ENCODE results near the gene TMEM109. TPM values are rescaled to one million over a fixed set of nuclear protein-coding genes. Genes with fewer than 3 reads are reported as not detected.

Gene TMEM109
- total RNA-seq, 2 experiments from 2014 or later, result 27.8 to 32.9 TPM

DNA sequence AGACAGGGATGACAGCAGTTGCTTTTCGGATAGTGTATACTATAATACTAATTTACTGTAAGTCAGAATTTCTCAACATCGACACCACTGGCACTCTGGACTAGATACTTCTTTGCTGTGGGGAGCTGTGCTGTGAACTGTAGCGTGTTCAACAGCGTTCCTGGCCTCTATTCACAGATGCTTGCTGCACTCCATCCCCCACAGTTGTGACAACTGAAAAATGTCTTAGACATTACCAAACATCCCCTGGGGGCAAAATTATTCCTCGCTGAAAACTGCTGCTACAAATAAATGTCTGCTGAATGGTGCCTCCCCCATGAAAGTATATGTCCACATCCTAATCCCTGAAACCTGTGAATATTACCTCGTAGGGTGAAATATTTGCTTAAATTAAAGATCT lies 45.5 kb downstream of the TMEM109 start:
- no peak overlapping the region for H3K27ac ChIP-seq (ENCODE audit: low read depth in 1 of 2, low read length in 2 of 2)
- DNase-seq (no peak), ATAC-seq (ENCODE audit: poor library complexity) (no peak)
- CTCF ChIA-PET, result interaction anchor here (0.8 kb wide), 1 partner anchor 79 kb away, joined by 4 read pairs; no protein-coding TSS in a partner anchor
- Mint-ChIP-seq H3K27ac (no peak overlapping the region), H3K27me3 (no peaks in the 10 kb centered on the region), H3K36me3 (ENCODE audit: low read depth) (no peaks in the 10 kb centered on the region), H3K4me3 (no peak overlapping the region), H3K9me3 (no peaks in the 10 kb centered on the region), H3K4me1 (ENCODE audit: low read depth) (peaks cover 5% of the 10 kb centered on the region)
- H3K9me3 ChIP-seq (ENCODE audit: control insufficient read depth in 1 of 2, insufficient read depth in 1 of 2, low read length in 2 of 2), result no peaks in the 10 kb centered on the region
- H3K27me3 ChIP-seq (ENCODE audit: control insufficient read depth in 1 of 2, insufficient read depth in 2 of 2, low read length in 2 of 2), result no peaks in the 10 kb centered on the region
- H3K36me3 ChIP-seq (ENCODE audit: insufficient read depth, low read length), result no peaks in the 10 kb centered on the region
- POLR2A ChIA-PET, result no interaction called here
- H3K4me1 ChIP-seq (ENCODE audit: insufficient read depth, low read length), result no peaks in the 10 kb centered on the region
- TF ChIP-seq, protein P1, sequence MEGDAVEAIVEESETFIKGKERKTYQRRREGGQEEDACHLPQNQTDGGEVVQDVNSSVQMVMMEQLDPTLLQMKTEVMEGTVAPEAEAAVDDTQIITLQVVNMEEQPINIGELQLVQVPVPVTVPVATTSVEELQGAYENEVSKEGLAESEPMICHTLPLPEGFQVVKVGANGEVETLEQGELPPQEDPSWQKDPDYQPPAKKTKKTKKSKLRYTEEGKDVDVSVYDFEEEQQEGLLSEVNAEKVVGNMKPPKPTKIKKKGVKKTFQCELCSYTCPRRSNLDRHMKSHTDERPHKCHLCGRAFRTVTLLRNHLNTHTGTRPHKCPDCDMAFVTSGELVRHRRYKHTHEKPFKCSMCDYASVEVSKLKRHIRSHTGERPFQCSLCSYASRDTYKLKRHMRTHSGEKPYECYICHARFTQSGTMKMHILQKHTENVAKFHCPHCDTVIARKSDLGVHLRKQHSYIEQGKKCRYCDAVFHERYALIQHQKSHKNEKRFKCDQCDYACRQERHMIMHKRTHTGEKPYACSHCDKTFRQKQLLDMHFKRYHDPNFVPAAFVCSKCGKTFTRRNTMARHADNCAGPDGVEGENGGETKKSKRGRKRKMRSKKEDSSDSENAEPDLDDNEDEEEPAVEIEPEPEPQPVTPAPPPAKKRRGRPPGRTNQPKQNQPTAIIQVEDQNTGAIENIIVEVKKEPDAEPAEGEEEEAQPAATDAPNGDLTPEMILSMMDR (IDR thresholded peaks at IDR 0.05), result no peak
- intact Hi-C loops (cut with DNase I, micrococcal nuclease), result no loop called here
- H3K4me3 ChIP-seq (ENCODE audit: low read length), result no peak overlapping the region

DNA sequence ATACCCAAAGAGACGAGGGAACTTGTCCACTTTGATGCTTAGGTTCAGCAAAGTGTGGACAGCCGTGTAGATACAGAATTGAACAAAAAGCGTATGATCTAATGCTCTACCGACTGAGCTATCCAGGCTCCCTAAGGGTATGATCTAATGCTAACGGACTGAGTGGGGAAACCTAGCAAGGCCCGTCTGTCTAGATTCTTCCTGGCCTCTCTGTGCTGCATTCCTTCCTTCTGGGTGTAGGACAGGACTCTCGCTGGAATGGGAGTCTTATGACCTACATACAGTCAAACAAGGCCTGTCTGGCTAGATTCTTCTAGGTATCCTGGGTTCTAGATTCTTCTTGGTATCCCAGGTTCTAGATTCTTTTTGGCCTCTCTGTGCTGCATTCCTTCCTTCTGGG lies 46.4 kb downstream of the TMEM109 start:
- no peak overlapping the region for H3K27ac Mint-ChIP-seq
- Histone ChIP-seq H3K4me3 (ENCODE audit: low read length) (no peak overlapping the region), H3K4me1 (ENCODE audit: insufficient read depth, low read length) (no peaks in the 10 kb centered on the region), H3K27me3 (ENCODE audit: control insufficient read depth in 1 of 2, insufficient read depth in 2 of 2, low read length in 2 of 2) (no peaks in the 10 kb centered on the region), H3K27ac (ENCODE audit: low read depth in 1 of 2, low read length in 2 of 2) (no peak overlapping the region), H3K36me3 (ENCODE audit: insufficient read depth, low read length) (no peaks in the 10 kb centered on the region), H3K9me3 (ENCODE audit: control insufficient read depth in 1 of 2, insufficient read depth in 1 of 2, low read length in 2 of 2) (no peaks in the 10 kb centered on the region)
- ChIA-PET CTCF (interaction anchor here (0.8 to 1.5 kb wide), 2 partner anchors 11 to 78 kb away, joined by 3 to 4 read pairs; no protein-coding TSS in a partner anchor), POLR2A (no interaction called here)
- peaks cover 5% of the 10 kb centered on the region for H3K4me1 Mint-ChIP-seq (ENCODE audit: low read depth)
- no peaks in the 10 kb centered on the region for H3K27me3 Mint-ChIP-seq
- intact Hi-C loops (cut with DNase I, micrococcal nuclease), result no loop called here
- H3K36me3 Mint-ChIP-seq (ENCODE audit: low read depth), result no peaks in the 10 kb centered on the region
- TF ChIP-seq, protein P1 (IDR thresholded peaks at IDR 0.05), result no peak
- no peak for ATAC-seq (ENCODE audit: poor library complexity)
- no peak for DNase-seq
- H3K9me3 Mint-ChIP-seq, result no peaks in the 10 kb centered on the region
- H3K4me3 Mint-ChIP-seq, result no peak overlapping the region

DNA sequence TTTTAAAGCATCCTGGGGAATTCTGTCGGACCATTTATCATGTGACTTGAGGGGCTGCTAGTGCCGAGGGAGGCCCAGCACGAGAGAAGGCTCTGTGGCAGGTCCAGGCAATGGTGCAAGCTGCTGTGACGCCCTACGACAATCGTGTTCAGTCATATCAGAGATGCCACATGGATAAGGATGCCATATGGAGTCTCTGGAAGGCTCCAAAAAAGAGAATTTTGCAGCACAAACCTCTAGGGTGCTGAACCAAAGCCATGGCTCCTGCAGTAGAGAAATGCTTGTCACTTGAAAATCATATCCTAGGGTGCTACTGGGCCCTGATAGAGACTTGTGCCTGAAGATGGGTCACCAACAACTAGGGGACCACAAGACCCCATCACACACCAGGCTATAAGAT lies 50.8 kb downstream of the TMEM109 start:
- Histone ChIP-seq H3K27ac (ENCODE audit: low read depth in 1 of 2, low read length in 2 of 2) (no peak overlapping the region), H3K36me3 (ENCODE audit: insufficient read depth, low read length) (no peaks in the 10 kb centered on the region), H3K4me1 (ENCODE audit: insufficient read depth, low read length) (peaks cover under 1% of the 10 kb centered on the region), H3K9me3 (ENCODE audit: control insufficient read depth in 1 of 2, insufficient read depth in 1 of 2, low read length in 2 of 2) (no peaks in the 10 kb centered on the region), H3K27me3 (ENCODE audit: control insufficient read depth in 1 of 2, insufficient read depth in 2 of 2, low read length in 2 of 2) (no peaks in the 10 kb centered on the region), H3K4me3 (ENCODE audit: low read length) (no peak overlapping the region)
- Mint-ChIP-seq H3K9me3 (no peaks in the 10 kb centered on the region), H3K27ac (no peak overlapping the region), H3K27me3 (no peaks in the 10 kb centered on the region), H3K4me1 (ENCODE audit: low read depth) (no peaks in the 10 kb centered on the region), H3K36me3 (ENCODE audit: low read depth) (no peaks in the 10 kb centered on the region), H3K4me3 (no peak overlapping the region)
- ChIA-PET CTCF (no interaction called here), POLR2A (interaction anchor here (0.6 kb wide), 1 partner anchor 43 kb away, joined by 3 read pairs; no protein-coding TSS in a partner anchor)
- ATAC-seq (ENCODE audit: poor library complexity), result no peak
- intact Hi-C loops (cut with DNase I, micrococcal nuclease), result no loop called here
- no peak for DNase-seq
- TF ChIP-seq, protein P1 (IDR thresholded peaks at IDR 0.05), result no peak

All from CD4-positive, alpha-beta T cell (primary cell).